Erythroblast (primary cell): ENCODE measurements around the gene GAP43.

Experiments
- GATA1 ChIP-seq: IDR thresholded peaks from 2 replicates; pipeline ENCODE4 v1.6.1; 2011; ENCODE audit warnings: low read depth, mild to moderate bottlenecking, control low read depth, low read length, moderate library complexity
- POLR2A ChIP-seq: IDR thresholded peaks from 2 replicates; pipeline ENCODE4 v1.6.1; 2011; ENCODE audit warnings: mild to moderate bottlenecking, low read length

DNA sequence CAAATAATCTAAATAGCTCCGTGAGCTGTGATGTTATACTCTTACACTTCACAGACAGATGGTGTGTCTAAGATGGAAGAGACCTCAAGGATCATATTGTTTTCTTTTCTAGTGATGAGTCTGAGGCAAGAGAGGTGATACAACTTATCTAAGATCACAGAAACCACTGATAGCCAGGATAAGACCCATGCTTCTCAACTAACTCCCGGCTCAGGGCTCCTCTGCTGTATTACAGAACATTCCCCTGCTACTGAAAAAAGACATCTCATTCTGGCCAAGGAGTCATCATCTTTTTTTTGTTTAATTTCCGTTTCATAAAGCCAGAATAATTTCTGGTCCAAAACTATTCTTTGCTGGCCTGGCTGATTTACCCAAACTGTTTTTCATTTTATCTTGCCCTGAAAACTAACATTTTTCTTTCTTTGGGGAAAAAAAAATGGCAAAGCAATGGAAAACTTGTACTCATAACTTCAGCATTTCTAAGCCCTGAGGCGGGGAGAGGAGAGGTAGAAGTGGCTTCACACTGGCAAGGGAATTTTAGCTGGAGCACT is 46.9 kb upstream of the GAP43 start:
- no peak for TF ChIP-seq POLR2A
- no peak for TF ChIP-seq GATA1
